CD4-positive, alpha-beta T cell treated with Interleukin-17A for 4 hours (primary cell): ENCODE data around the gene TFAP2D.

Source experiments
- DNase-seq: peaks from one replicate; pipeline ENCODE4 v3.0.0-alpha.2; 2020; ENCODE audit warnings: mixed read lengths

TFAP2D gene

DNA sequence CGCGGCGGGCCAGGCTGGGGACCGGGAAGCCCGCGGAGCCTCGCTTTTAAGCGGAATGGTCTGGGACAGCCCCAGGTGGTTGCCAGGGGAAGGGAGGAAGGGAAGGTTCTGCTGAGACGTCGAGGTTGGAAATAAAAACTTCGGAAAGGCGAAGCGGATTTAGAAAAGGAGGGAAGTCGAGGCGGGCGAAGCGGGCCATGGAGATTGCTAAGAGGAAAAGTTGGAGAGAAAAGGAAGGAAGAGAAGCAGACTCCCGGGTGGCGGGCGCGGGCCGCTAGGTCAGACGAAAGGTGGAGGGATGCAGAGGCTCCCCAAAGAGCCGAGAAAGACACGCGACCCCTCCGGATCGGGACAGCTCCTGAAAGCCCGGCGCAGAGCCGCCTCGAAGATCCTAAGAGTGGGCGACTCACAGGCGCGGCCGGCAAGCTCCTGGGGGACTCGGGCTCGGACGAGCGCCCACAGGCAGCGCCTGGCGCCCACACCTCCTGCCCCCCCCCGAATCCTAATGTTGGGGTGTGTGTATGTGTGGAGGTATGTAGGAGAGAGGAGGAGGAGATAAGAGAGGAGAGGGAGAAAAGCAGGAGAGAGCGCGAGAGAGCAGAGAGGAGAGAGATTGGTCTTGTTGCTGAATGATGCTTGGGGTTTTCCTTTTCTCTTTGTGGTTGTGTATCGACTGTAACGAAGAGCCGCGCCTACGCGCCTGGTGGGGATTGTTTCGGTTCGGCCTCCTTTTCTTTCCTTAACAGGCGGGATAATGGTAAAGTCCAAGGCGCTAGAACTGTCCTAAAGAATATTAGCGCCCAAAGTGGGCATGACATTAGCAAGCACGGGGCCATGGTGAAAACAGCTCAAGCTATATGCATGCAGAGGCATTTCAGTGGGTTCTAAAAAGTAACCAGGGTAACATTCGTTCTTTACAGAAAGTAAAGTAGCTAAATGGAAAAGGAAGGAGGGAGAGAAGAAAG is 106.9 kb downstream of the TFAP2D start:
- no peak for DNase-seq

DNA sequence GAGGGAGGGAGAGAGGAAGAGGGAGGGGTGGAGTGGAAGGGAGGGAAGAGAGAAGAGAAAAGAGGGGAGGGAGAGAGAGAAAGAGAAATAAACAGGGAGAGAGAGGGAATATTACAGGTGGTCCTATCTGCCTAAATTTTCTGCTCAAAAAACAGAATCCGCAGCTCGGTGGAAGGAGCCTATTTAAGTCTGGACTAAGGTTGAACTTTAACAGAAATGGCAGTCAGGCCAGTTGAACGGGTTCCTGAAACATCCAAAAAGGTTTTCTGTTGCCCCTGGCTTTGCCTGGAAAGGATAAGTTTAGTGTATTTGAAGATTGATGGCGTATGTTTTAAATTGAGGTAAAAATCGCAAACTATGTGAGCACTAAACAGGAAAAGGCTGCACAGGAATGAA is 107.5 kb downstream of the TFAP2D start:
- DNase-seq = no peak

DNA sequence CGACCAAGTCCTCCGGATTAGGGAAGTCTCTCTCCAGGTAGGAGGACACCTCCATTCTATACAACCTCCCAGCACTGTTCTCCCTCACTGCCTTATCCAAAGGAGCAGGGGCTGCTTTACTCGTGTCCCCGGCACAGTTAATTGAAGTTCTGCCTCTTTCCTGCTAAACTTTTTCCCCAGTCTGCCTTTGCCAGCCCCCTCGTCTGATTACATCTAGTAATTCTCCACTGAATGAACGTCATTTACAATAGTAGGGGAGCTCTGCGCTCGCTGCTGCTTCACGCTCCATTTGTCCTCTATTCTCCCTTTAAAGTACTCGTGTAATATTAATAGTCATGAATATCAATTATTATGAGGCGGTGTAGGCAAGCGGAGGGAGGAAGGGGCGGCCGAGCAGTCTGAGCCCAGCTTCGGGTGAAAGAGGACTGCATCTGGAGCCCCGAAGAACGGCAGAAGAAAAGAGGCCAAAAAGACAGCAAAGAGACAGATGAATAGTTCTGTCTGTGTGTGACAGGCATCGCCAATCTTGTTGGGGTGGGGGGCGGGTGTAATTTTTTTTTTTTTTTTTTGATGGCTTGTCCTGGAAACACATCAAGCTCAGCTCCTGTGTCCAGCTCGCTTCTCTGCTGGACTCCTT is 108.2 kb downstream of the TFAP2D start:
- no peak for DNase-seq

DNA sequence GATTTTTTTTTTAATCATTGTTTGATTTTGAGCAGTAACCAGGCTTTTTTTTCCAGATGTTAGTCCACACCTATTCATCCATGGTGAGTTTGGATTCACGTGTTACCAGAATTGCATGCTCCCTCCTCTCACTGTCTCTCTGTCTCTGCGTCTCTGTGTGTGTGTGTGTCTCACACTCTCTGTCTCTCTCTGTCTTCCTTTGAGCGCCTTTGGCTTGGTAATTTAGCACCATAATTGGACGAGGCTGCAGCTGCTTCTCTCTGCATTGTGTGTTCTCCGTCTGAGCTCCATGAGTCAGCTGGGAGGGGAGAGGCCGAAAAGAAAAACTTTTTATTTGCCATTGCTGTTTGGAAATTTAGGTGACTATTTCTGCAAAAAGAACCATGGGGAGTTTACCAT is 108.8 kb downstream of the TFAP2D start:
- no peak for DNase-seq
